ENCODE data around the gene HSPD1. TPM values are rescaled to one million over a fixed set of nuclear protein-coding genes. Genes with fewer than 3 reads are reported as not detected.
A peak's percentile ranks its signal among the peaks of the same experiment; 100 is the strongest.

HSPD1 gene
- total RNA-seq, 1 experiment from 2014 or later: 532 TPM

- ChIA-PET CTCF (no interaction called here), POLR2A (ENCODE audit: unreplicated experiment) (no interaction called here)
- TF ChIP-seq EZH2 (IDR thresholded peaks at IDR 0.05; ENCODE audit: low read depth) (no peak), CTCF (conservative IDR thresholded peaks at IDR 0.05) (no peak)
- BruUV-seq (replicated peaks): no TSS peak
- Histone ChIP-seq H3K4me1 (replicated peaks; ENCODE audit: insufficient read depth) (peaks cover 16% of the 10 kb centered on the region; the same call in 1 of the 2 replicates), H3K36me3 (ENCODE audit: low read depth) (peaks cover 35% of the 10 kb centered on the region), H2AFZ (no peak overlapping the region), H3F3A (ENCODE audit: insufficient read depth, low read depth) (peaks cover 39% of the 10 kb centered on the region; the same call in 1 of the 2 replicates), H3K27me3 (ENCODE audit: insufficient read depth, low read depth) (no peaks in the 10 kb centered on the region), H4K20me1 (ENCODE audit: insufficient read depth) (peaks cover 27% of the 10 kb centered on the region), H3K9me3 (ENCODE audit: insufficient read depth, low read depth) (no peaks in the 10 kb centered on the region), H3K4me3 (no peak overlapping the region), H3K79me2 (ENCODE audit: low read depth) (peaks cover 53% of the 10 kb centered on the region), H3K27ac (no peak overlapping the region), H3K4me2 (no peak overlapping the region), H3K9me2 (ENCODE audit: insufficient read depth) (no peaks in the 10 kb centered on the region)
- no peak for DNase-seq
- intact Hi-C loops (cut with micrococcal nuclease; ENCODE audit: unreplicated experiment): loop anchor here (5.0 kb wide), 1 partner anchor 203 kb away; the partner anchor contains the start of gene MARS2
Observed at GRCh38 chr2:197504000-197504399, 4.4 kb upstream of the HSPD1 start.

GRCh38 chr2:197502685-197503084 lies 3.0 kb upstream of the HSPD1 start:
- TF ChIP-seq CTCF (conservative IDR thresholded peaks at IDR 0.05): no peak
- no peak for TF ChIP-seq EZH2 (IDR thresholded peaks at IDR 0.05; ENCODE audit: low read depth)
- peaks cover 66% of the 10 kb centered on the region for H3K79me2 ChIP-seq (ENCODE audit: low read depth)
- POLR2A ChIA-PET (ENCODE audit: unreplicated experiment): no interaction called here

GRCh38 chr2:197502201-197502600 lies 2.6 kb upstream of the HSPD1 start:
- no peaks in the 10 kb centered on the region for H3K9me2 ChIP-seq (ENCODE audit: insufficient read depth)
- H3K27me3 ChIP-seq (ENCODE audit: insufficient read depth, low read depth): no peaks in the 10 kb centered on the region
- peaks cover 36% of the 10 kb centered on the region for H4K20me1 ChIP-seq (ENCODE audit: insufficient read depth)
- H3K36me3 ChIP-seq (ENCODE audit: low read depth): peaks cover 49% of the 10 kb centered on the region
- no peaks in the 10 kb centered on the region for H3K9me3 ChIP-seq (ENCODE audit: insufficient read depth, low read depth)
- BruUV-seq (replicated peaks): no TSS peak
- H3K4me2 ChIP-seq: peak overlapping the region; percentile 88
- POLR2A ChIA-PET (ENCODE audit: unreplicated experiment): no interaction called here
- peak overlapping the region; percentile 99 for H3K4me3 ChIP-seq
- CTCF ChIA-PET: no interaction called here
- H2AFZ ChIP-seq: no peak overlapping the region
- no peak overlapping the region; the same call in 1 of the 2 replicates for H3K27ac ChIP-seq
- H3F3A ChIP-seq (ENCODE audit: insufficient read depth, low read depth): peaks cover 34% of the 10 kb centered on the region; the same call in 1 of the 2 replicates
- no peak for TF ChIP-seq CTCF (conservative IDR thresholded peaks at IDR 0.05)
- no peak for TF ChIP-seq EZH2 (IDR thresholded peaks at IDR 0.05; ENCODE audit: low read depth)
- DNase-seq: no peak
- H3K4me1 ChIP-seq (replicated peaks; ENCODE audit: insufficient read depth): peaks cover 23% of the 10 kb centered on the region
- H3K79me2 ChIP-seq (ENCODE audit: low read depth): peaks cover 71% of the 10 kb centered on the region
- intact Hi-C loops (cut with micrococcal nuclease; ENCODE audit: unreplicated experiment): loop anchor here (5.0 kb wide), 1 partner anchor 205 kb away; the partner anchor contains the start of gene MARS2

More at GRCh38 chr2:197502685-197503084, 3.0 kb upstream of the HSPD1 start:
- Histone ChIP-seq H3F3A (ENCODE audit: insufficient read depth, low read depth) (peaks cover 34% of the 10 kb centered on the region; the same call in 1 of the 2 replicates), H3K36me3 (ENCODE audit: low read depth) (peaks cover 44% of the 10 kb centered on the region), H3K27me3 (ENCODE audit: insufficient read depth, low read depth) (no peaks in the 10 kb centered on the region), H4K20me1 (ENCODE audit: insufficient read depth) (peaks cover 31% of the 10 kb centered on the region), H3K27ac (no peak overlapping the region; the same call in 1 of the 2 replicates), H2AFZ (no peak overlapping the region), H3K9me2 (ENCODE audit: insufficient read depth) (no peaks in the 10 kb centered on the region), H3K4me1 (replicated peaks; ENCODE audit: insufficient read depth) (peaks cover 18% of the 10 kb centered on the region), H3K4me3 (peak overlapping the region; percentile 99), H3K9me3 (ENCODE audit: insufficient read depth, low read depth) (no peaks in the 10 kb centered on the region), H3K4me2 (peak overlapping the region; percentile 88)
- DNase-seq: no peak
- intact Hi-C loops (cut with micrococcal nuclease; ENCODE audit: unreplicated experiment): loop anchor here (5.0 kb wide), 1 partner anchor 205 kb away; the partner anchor contains the start of gene MARS2
- CTCF ChIA-PET: no interaction called here
- no TSS peak for BruUV-seq (replicated peaks)
